GM19023 (cell line): ENCODE results near the gene SKIC2.
"Not testable (repeated sequence)": the region's sequence is repeated elsewhere in the genome, so short reads cannot be mapped to it uniquely, and the experiment has no call there.

Experiments
- ATAC-seq: cut with Tn5 transposase; IDR thresholded peaks from one replicate; pipeline ENCODE4 v1.9.1; 2021; ENCODE audit warnings: mild to moderate bottlenecking, moderate library complexity; ENCODE audit not compliant: unreplicated experiment

Gene SKIC2

DNA sequence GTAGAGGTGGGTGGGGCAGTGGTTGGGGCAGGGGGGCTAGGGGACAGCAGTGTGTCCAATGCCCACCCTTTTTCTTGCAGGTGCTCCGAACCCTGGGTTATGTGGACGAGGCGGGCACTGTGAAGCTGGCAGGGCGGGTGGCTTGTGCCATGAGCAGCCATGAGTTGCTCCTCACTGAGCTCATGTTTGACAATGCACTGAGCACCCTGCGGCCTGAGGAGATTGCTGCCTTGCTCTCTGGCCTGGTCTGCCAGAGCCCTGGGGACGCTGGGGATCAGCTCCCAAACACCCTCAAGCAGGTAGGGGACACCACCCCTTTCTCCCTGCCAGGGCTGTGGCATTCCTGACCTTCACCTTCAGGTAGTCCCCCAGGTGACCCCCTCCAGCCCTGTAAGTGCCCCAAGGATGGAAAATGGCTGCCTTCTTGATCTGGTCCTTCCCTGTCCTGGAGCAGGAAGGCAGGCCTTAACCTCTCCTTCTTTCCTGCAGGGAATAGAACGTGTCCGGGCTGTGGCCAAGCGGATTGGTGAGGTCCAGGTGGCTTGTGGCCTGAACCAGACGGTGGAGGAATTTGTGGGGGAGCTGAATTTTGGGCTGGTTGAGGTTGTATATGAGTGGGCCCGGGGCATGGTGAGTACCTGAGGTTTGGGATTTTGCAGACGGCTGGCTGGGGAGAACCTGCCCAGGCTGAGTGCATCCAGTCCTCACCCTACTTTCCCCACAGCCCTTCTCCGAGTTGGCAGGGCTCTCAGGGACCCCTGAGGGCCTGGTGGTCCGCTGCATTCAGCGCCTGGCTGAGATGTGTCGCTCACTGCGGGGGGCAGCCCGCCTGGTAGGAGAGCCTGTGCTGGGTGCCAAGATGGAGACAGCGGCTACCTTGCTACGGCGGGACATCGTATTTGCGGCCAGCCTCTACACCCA lies 10.1 kb downstream of the SKIC2 start:
- no peak for ATAC-seq

DNA sequence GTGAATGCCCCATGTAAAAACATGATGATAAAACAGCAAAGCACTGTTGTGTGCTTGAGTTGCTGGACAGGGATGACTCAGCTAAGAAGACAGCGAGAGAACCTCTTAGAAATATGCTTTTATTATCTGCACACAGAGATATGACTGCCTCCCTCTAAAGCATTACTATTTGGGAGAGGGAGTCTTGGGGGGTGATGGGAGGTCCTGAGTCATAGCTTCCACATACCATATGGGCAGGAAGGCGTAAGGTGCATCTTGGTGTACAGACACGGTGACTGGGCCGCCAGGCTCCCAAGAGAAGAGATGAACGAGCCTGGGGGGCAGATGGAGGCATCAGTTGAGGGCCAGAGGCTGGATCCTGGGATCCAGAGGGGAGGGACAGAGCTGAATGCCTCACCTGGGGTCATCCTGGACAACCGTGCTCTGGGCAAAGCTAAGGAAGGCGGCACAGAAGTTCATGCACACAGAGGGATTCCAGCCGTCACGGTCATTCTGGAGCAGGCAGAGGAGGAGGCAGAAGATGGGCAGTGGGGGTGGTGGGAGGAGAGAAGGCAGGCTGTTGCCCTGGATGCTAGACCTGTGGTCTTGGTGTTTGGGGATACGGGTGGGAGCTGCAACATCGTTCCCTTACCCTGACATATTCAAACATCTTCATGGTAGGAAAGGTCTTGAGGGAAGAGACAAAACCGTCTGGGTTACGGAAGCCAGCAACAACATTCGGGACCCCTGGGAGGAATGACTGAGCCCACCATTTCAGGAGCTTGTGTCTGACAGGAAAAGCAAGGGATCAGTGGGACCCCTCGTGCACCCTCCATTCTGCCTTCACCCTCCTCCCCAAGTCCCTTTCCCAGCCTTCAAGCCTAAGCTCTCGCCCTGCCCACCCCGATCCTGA lies 11.0 kb downstream of the SKIC2 start:
- no peak for ATAC-seq

DNA sequence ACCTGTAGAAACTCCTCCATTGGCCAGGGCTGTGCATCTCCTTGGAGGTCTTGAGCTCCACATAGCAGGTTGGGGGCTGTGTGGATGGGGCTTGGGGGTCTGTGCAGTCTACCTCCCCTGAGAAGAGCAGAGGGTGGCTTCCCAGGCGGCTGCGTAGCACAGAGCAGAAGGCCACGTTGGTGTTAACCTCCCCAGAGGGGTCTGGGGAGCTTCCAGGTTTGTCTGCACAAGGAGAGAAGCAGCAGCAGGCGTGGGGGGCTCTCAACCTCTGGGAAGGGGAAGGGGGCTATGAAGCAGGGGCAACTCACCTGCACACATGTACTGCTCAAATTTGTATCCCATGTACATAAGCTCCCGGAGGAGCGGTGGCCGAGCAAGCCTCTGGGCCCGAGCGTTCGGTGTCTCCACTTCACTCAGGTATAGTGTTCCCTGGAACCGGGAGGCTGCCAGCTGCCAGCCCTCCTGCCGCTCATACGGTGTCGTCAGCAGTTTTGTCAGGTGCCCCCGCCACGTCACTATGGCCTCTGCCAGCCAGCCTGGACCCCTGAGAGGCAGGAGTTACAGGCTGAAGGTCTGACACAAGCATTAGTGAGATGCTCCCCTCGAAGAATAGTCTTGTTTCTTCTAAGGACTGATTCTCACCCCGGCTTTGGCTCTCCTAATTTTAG lies 11.8 kb downstream of the SKIC2 start:
- ATAC-seq = no peak

DNA sequence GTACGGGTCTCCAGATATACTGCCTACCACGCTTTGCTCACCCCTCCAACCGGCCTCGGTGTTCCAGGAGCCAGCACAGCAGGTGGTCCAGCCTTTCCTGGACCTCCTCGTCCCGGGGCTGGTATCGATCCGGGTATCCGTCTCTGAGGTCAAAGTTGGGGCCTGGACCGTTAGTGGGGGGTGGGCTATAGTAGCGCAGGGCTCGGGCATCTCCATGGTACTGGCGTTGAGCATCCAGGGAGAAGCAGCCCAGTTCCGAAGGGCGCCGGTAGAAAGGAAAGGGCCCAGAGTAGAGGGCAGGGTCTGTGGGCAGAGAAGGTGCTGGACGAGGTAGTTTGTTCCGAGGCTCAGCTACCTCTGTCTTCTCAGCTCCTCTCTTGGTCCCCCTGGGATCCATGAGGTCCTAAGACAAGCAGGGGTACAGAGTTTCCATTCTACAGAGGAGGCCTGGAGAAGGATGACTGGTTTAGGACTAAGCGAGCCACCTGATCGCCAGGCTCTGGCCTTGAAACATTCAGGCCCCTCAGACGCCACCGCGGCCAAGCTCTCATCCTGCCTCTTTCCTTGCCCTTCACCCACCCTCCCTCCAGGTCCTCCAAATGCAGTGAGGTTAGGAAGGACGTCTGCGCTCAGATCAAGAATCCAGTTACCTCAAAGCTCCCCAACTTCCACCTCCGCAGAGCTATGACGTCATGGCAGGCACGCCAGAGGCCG lies 12.5 kb downstream of the SKIC2 start:
- ATAC-seq = no peak

DNA sequence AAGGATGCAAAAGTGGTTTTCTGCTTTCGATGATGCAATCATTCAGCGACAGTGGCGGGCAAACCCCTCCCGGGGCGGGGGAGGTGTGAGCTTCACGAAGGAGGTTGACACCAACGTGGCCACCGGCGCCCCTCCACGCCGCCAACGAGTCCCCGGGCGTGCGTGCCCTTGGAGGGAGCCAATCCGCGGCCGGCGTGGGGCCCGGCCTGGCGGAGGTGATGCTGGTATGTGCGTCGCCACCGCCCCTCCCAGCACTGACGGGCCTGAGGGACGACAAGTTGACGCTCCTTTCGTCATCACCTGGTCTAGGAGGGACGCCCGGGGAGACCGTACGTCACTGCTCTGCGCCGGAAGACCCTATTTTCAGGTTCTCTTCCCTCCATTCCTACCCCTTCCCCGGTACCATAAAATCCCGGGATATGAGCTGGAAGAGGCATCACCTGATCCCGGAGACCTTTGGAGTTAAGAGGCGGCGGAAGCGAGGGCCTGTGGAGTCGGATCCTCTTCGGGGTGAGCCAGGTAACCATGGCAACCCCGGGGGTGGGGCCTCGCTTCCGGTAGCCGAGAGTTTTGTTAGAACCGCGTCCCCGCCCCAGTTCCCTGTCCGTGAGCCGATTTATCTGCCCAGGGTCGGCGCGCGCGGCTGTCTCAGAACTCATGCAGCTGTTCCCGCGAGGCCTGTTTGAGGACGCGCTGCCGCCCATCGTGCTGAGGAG lies 13.2 kb downstream of the SKIC2 start, which contains the start of gene DXO:
DXO (minus strand) TSS at position 146 of the 716 bp plus-strand sequence. CDS start 463 bp downstream, outside the sequence.
- peak; percentile 93 for ATAC-seq

DNA sequence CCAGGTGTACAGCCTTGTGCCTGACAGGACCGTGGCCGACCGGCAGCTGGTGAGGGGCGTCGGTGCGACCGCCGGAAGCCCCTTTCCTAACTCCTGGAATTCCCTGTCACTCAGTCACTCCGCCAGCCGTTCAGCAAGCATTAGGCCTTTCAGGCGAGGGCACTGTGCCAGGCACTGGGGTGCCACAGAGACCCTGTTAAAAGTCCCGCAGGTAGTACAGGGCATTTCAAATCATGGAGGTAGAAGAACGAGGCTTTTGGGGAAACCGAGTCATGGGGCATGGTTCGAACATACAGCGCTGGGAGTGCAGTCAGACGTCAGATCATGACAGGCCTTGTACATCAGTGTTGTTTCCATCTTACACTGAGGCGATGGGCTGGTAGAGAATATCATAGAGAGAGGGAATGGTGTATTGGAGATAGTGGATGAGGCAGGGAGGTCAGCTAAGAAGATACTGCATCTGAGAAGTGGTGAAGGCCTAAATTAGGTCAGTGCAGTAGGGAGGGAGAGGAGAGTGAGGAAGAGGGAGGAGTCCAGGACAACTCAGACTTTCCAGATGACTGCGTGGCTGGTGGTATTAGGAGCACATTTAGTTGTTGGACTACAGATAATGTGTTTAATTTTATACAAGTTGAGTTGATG lies 13.9 kb downstream of the SKIC2 start:
- no peak for ATAC-seq

DNA sequence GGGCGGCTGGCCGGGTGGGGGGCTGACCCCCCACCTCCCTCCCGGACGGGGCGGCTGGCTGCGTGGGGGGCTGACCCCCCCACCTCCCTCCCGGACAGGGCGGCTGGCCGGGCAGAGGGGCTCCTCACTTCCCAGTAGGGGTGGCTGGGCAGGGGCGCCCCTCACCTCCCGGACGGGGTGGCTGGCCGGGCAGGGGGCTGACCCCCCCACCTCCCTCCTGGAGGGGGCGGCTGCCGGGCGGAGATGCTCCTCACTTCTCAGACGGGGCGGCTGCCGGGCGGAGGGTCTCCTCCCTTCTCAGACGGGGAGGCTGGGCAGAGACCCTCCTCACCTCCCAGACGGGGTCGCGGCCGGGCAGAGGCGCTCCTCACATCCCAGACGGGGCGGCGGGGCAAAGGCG lies 17.1 kb downstream of the SKIC2 start:
- ATAC-seq = not testable (repeated sequence)

DNA sequence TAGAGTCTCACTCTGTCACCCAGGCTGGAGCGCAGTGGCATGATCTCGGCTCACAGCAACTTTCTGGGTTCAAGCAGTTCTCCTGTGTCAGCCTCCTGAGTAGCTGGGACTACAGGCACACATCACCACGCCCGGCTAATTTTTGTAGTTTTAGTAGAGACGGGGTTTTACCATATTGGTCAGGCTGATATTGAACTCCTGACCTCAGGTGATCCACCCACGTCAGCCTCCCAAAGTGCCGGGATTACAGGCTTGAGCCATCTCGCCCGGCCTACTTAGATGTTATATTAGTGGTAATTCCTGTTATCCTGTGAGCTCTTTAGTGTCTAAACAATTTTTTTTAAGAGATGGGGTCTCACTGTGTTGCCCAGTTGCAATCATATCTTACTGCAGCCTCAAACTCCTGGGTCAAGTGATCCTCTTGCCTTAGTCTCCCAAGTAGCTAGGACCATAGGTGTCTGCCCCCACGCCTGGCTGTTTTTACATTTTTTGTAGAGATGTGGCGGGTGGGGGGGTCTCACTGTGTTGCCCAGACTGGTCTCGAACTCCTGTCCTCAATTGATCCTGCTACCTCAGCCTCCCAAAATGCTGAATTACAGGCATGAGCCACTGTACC lies 18.9 kb downstream of the SKIC2 start:
- no peak for ATAC-seq

DNA sequence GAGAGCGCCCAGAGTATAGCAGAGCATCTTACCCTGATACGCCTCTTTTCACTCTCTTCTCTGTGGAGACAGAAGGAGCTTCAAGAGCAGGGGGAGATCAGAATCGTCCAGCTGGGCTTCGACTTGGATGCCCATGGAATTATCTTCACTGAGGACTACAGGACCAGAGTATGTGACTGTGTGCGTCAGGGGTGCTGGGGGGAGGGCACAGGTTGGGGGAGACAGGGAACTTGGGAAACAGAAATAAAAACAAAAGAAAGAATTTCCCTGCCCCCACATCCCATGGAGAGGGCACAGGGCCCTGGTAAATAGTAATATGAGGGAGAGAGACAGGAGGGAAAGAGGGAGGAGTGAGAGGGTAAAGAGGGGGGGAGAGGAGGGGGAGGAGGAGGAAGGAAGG lies 19.9 kb downstream of the SKIC2 start:
- ATAC-seq = no peak

DNA sequence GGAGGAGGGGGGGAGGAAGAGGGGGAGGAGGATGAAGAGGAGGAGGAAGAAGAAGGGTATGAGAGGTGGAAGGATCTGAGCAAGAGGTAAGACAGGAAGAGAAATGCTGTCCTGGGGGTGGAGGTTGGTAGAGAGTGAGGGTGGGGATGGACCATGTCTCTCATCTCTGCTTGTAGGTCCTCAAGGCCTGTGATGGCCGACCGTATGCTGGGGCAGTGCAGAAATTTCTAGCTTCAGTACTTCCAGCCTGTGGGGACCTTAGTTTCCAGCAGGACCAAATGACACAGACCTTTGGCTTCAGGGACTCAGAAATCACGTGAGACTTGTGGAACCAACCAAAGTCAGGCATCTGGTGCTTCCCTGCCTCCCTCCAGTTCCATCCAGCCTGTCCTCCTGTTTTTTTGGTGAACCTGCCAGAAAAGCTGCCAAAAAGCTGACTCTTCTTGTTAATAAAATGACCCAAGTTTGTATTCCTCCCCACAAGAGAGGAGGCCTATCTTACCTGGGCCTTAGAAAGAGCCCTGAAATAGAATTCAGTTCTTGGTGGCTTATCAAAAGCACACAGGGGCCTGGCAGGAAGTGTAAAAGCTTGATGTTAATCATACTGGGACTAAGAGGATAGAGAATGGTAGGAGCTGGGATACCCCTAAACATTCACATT lies 20.4 kb downstream of the SKIC2 start:
- no peak for ATAC-seq

DNA sequence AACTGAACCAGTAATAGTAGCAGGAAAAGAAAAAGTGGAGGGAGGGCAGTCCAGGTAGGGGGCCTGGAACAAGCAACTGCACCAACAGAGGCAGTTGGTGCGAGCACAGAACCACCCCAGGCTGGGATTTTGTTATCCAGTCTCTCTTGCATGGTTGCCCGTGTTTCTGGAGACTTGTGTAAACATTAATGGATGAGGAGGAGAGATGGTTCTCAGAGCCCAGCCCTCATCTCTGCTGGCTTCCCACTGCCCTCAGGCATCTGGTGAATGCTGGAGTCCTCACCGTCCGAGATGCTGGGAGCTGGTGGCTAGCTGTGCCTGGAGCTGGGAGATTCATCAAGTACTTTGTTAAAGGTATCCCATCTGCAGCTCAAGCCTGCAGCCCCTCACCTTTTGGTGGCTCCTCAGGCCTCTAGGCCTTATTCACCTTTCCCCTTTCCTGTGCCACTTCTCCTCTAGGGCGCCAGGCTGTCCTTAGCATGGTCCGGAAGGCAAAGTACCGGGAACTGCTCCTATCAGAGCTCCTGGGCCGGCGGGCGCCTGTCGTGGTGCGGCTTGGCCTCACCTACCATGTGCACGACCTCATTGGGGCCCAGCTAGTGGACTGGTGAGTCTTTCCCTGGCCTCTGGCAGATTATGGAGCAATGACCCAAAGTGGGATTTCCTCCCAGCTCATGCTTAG lies 21.4 kb downstream of the SKIC2 start:
- ATAC-seq = not testable (repeated sequence)

DNA sequence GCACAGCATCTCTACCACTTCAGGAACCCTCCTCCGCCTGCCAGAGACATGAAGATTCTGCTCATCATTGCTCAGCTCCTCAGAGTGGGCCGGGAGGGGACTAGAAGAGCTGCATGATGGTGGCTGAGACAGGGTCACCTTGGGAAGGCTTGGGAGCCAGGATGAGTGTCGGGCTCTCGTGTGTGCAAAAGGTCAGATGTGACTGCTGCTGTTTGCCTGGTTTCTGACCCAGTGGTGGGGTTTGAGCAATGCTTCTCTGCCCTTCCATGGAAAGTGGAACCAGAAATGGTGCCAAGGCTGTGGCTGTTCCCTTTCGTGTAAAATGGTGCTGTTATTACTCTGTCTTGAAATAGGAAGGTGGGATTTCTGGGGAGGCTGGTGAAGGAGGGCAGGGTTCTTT lies 22.0 kb downstream of the SKIC2 start:
- not testable (repeated sequence) for ATAC-seq

DNA sequence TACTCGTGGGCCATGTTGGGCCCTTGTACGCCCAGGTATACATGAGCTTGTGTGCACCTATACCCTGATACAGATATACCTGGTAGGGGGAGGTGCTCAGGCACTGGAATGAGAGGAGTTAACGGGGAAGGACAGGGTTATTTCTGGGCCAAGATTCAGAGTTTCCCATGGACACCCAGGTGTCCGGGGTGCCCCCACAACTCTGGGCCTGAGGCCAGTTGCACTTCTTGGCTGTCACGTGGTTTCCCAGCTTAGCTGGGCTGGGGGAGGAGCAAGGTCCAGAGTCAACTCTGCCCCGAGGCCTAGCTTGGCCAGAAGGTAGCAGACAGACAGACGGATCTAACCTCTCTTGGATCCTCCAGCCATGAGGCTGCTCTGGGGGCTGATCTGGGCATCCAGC lies 22.8 kb downstream of the SKIC2 start, which contains the start of gene C4A:
C4A (plus strand) TSS at position 314 of the 400 bp plus-strand sequence; CDS start at position 365, 51 bp downstream.
- not testable (repeated sequence) for ATAC-seq

DNA sequence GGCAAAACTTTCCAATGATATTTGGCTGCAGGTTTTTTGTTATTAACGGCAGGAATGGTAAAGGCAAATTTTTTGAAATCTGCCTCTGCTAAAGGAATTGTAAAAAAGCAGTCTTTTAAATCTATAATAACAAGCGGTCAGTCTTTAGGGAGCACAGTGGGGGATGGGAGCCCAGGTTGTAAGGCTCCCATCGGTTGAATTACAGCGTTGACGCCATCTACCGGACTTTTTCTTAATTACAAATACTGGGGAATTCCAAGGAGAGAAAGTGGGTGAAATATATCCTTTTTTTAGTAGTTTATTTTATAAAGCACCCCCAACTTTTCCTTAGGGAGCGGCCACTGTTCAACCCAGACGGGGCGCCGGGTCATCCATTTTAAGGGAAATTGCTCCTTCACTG lies 30.4 kb downstream of the SKIC2 start:
- not testable (repeated sequence) for ATAC-seq

DNA sequence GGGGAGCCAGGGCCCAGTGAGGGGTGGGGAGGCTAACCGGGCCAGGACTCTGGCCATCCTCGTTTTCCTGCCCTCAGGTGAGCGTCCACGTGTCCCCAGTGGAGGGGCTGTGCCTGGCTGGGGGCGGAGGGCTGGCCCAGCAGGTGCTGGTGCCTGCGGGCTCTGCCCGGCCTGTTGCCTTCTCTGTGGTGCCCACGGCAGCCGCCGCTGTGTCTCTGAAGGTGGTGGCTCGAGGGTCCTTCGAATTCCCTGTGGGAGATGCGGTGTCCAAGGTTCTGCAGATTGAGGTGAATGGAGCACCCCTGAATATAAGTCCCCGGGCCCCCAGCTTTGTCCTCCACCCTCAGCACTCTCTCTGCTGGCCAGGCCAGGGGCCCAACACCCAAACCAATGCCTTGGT lies 35.4 kb downstream of the SKIC2 start:
- ATAC-seq = not testable (repeated sequence)

DNA sequence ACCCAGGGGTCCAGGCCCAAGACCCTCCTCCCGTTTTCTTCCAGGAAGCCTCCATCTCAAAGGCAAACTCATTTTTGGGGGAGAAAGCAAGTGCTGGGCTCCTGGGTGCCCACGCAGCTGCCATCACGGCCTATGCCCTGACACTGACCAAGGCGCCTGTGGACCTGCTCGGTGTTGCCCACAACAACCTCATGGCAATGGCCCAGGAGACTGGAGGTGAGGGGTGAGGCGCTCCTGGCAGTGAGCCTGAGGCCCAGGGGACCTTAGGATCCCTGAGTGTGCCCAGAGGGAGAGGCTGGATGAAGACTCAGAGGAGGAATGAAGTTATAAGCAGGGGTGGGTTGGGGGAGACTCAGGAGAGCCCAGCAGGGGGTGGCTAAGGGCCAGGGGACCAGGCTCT lies 37.4 kb downstream of the SKIC2 start:
- not testable (repeated sequence) for ATAC-seq

DNA sequence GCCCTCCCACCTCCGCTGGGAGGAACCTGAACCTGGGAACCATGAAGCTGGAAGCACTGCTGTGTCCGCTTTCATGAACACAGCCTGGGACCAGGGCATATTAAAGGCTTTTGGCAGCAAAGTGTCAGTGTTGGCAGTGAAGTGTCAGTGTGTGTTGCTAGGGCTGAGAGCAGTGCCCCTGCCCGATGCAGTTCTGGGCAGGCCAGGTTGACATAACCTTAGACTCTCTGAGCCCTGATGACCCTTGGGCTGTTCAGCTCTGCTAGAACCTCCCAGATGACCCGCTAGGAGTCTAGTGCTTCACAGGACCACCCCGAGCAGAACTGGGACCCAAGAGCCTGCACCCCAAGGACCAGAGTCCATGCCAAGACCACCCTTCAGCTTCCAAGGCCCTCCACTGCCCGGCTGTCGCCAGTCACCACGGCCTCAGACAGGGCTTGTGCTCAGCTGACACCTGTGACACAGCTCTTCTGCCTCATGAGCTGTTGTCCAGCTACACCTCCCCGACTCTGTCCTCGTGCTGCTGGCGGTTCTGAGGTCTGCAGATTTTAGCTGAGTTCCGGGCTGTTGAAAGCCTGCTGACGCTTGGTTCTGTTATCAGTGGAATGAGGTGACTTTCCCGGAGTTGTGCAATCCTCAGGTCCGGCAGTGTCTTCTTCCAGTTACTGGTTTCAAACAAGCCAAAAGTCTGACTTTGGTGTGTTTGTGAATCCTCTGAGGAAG lies 43.7 kb downstream of the SKIC2 start:
- ATAC-seq = not testable (repeated sequence)
